HG03066 (cell line): Measurements from ENCODE around the gene SLC5A1.
"Not testable (repeated sequence)": the region's sequence is repeated elsewhere in the genome, so short reads cannot be mapped to it uniquely, and the experiment has no call there.

Experiments used
- ATAC-seq: cut with Tn5 transposase; IDR thresholded peaks from one replicate; pipeline ENCODE4 v1.9.1; 2021; ENCODE audit warnings: low read depth; ENCODE audit not compliant: unreplicated experiment

Gene SLC5A1

GRCh38 chr22:32142600-32142999 lies 99.5 kb downstream of the SLC5A1 start:
- no peak for ATAC-seq

DNA sequence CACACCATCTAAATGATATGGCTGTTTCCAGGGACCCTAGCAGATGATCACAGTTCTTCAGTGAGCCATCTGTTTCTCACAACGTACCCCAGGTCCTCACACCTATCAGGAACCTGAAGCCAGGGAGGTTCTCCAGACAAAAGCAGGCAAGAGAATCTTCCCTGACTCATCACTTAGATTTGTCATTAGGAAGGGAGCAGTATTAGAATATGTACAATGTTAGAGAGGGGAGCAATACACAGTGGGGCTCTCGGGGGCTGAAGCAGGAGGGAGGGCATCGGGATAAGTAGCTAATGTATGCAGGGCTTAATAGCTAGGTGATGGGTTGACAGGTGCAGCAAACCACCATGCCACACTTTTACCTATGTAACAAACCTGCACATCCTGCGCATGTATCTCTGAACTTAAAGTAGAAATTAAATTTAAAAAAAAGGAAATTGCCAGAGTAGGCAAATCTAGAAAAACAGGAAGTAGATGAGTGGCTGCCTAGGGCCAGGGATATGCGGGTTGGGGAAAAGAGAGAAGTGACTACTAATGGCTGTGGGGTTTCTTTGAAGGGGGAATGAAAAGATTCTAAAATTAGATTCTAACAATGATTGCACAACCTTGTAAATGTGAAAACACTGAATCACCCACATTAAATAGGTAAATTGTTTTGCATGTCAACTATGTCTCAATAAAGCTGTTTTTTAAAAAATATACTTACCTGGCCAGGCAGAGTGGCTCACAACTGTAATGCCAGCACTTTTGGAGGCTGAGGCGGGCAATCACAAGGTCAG lies 101.6 kb downstream of the SLC5A1 start:
- no peak for ATAC-seq

GRCh38 chr22:32147128-32147527 lies 104.1 kb downstream of the SLC5A1 start:
- ATAC-seq, result not testable (repeated sequence)

DNA sequence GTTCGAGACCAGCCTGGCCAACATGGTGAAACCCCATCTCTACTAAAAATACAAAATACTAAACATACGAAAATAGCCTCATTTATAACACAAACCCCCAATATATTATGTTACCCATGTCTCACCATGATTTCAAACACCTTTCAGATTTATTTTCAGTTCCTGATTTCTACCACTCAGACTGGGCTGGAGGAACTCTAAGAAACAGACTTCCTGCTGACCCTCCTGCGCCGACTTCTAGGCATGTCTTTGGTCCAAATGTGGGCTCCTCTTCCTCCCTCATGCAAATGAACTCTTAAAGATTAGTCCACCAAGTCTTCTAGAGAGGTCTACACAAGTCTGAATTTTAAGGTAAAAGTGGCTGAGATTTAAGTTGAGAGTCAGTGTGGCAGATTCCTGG lies 105.3 kb downstream of the SLC5A1 start:
- not testable (repeated sequence) for ATAC-seq

DNA sequence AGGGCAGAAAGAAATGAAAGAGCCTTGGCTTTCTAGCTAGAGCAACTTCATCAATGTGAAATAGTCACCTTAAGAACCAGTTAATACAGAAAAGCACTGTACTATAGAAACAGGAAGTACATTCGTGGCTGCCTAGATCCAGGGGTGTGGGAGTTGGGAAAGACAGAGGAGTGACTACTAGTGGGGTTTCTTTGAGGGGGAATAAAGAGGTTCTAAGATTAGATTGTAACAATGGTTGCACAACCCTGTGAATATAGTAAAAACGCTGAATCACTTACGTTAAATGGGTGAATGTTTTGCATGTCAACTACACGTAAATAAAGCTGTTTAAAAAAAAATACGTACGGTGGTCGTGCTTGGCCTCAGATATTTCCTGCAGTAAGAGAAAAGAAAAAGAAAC lies 107.6 kb downstream of the SLC5A1 start:
- not testable (repeated sequence) for ATAC-seq

DNA sequence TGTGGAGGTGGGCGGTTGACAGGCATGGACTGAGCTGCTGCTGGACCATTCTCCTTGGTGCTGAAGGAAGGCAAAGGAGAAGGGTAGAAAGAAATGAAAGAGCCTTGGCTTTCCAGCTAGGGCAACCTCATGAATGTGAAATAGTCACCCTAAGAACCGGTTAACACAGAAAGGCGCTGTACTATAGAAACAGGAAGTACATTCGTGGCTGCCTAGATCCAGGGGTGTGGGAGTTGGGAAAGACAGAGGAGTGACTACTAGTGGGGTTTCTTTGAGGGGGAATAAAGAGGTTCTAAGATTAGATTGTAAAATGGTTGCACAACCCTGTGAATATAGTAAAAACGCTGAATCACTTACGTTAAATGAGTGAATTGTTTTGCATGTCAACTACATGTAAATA lies 108.6 kb downstream of the SLC5A1 start:
- ATAC-seq, result not testable (repeated sequence)

GRCh38 chr22:32154727-32155126 lies 111.7 kb downstream of the SLC5A1 start:
- not testable (repeated sequence) for ATAC-seq

DNA sequence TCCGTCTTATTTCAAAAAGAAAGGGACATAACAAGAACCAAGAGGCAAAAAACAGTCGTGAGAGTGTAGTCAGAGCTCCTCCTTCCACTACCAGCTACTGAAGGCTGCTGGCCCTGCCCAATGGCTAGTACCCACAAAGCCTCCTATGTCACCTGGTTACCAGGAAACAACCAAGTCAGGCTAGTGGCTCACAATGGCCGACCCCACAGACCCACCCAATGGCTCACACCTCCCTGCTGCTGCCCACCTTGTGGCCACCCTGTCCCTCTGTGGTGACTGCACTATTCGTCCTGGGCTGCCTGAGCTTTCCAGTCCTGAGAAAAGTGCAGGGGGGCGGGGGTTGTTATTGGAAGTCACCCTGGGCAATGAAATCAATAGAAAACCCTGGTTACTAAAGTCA lies 114.6 kb downstream of the SLC5A1 start:
- not testable (repeated sequence) for ATAC-seq

- no peak for ATAC-seq
Observed at GRCh38 chr22:32158712-32159533, 115.9 kb downstream of the SLC5A1 start, which contains the start of gene C22orf42. Gene C22orf42 (minus strand): TSS chr22:32159303. CDS start chr22:32159215, 88 bp downstream.

DNA sequence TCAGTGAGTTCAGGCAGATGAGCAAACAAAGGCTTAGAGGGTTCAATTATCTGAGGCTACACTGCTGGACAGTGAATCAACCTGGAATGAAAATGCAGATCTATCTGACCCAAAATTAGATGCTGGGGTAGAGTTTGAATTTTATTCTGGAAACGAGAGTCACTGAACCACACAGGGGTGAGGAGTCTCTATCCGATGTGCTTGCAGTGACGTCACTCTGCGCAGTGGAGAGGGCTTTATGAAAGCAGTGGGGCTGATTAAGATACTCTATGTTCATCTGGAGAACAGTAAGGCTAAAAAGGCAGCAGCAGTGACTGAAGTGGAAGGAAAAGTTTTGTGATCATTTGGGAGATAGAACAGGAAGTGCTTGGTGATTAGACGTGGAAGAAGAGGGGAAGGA lies 117.3 kb downstream of the SLC5A1 start:
- ATAC-seq, result not testable (repeated sequence)
